ENCODE results near the gene PPM1H.
"Not testable (repeated sequence)": the region's sequence is repeated elsewhere in the genome, so short reads cannot be mapped to it uniquely, and the experiment has no call there.

Gene PPM1H

GRCh38 chr12:62891805-62892549, 43.0 kb downstream of the PPM1H start:
- DNase-seq: no peak
- no peak overlapping the region for H3K4me3 ChIP-seq (ENCODE audit: low read depth, low read length)
- H3K36me3 ChIP-seq: no peaks in the 10 kb centered on the region
- H3K27me3 ChIP-seq (ENCODE audit: insufficient read depth, low read depth, severe bottlenecking): no peaks in the 10 kb centered on the region
- H3K27ac ChIP-seq: no peak overlapping the region
- no peaks in the 10 kb centered on the region for H3K9me3 ChIP-seq (ENCODE audit: severe bottlenecking)
- no peak for TF ChIP-seq CTCF (IDR thresholded peaks at IDR 0.05; ENCODE audit: low read depth, low read length)

GRCh38 chr12:62888454-62889110, 46.4 kb downstream of the PPM1H start:
- no peak for DNase-seq
- Histone ChIP-seq H3K27ac (no peak overlapping the region), H3K27me3 (ENCODE audit: insufficient read depth, low read depth, severe bottlenecking) (no peaks in the 10 kb centered on the region), H3K9me3 (ENCODE audit: severe bottlenecking) (no peaks in the 10 kb centered on the region), H3K4me3 (ENCODE audit: low read depth, low read length) (no peak overlapping the region), H3K36me3 (no peaks in the 10 kb centered on the region)
- no peak for TF ChIP-seq CTCF (IDR thresholded peaks at IDR 0.05; ENCODE audit: low read depth, low read length)

GRCh38 chr12:62886796-62887195, 48.2 kb downstream of the PPM1H start:
- no peaks in the 10 kb centered on the region; the same call in 1 of the 2 replicates for H3K36me3 ChIP-seq
- DNase-seq: no peak

GRCh38 chr12:62885242-62885641, 49.7 kb downstream of the PPM1H start:
- no peak for DNase-seq
- Histone ChIP-seq H3K36me3 (no peaks in the 10 kb centered on the region; the same call in 1 of the 2 replicates), H3K4me3 (ENCODE audit: low read depth, low read length) (no peak overlapping the region), H3K9me3 (ENCODE audit: severe bottlenecking) (no peaks in the 10 kb centered on the region), H3K27me3 (ENCODE audit: insufficient read depth, low read depth, severe bottlenecking) (no peaks in the 10 kb centered on the region), H3K27ac (no peak overlapping the region)
- no peak for TF ChIP-seq CTCF (IDR thresholded peaks at IDR 0.05; ENCODE audit: low read depth, low read length)

More at GRCh38 chr12:62886796-62887195, 48.2 kb downstream of the PPM1H start:
- Histone ChIP-seq H3K9me3 (ENCODE audit: severe bottlenecking) (no peaks in the 10 kb centered on the region), H3K27me3 (ENCODE audit: insufficient read depth, low read depth, severe bottlenecking) (no peaks in the 10 kb centered on the region), H3K4me3 (ENCODE audit: low read depth, low read length) (no peak overlapping the region), H3K27ac (no peak overlapping the region)
- no peak for TF ChIP-seq CTCF (IDR thresholded peaks at IDR 0.05; ENCODE audit: low read depth, low read length)

- H3K27ac ChIP-seq; H3K27me3 ChIP-seq (ENCODE audit: insufficient read depth, low read depth, severe bottlenecking); DNase-seq; H3K4me3 ChIP-seq (ENCODE audit: low read depth, low read length); H3K9me3 ChIP-seq (ENCODE audit: severe bottlenecking); H3K36me3 ChIP-seq: not testable (repeated sequence)
Observed at GRCh38 chr12:62884832-62885231, 50.1 kb downstream of the PPM1H start.

- Histone ChIP-seq H3K27ac (no peak overlapping the region), H3K36me3 (no peaks in the 10 kb centered on the region; the same call in 1 of the 2 replicates), H3K9me3 (ENCODE audit: severe bottlenecking) (no peaks in the 10 kb centered on the region), H3K4me3 (ENCODE audit: low read depth, low read length) (no peak overlapping the region), H3K27me3 (ENCODE audit: insufficient read depth, low read depth, severe bottlenecking) (no peaks in the 10 kb centered on the region)
- TF ChIP-seq CTCF (IDR thresholded peaks at IDR 0.05; ENCODE audit: low read depth, low read length): no peak
- no peak for DNase-seq
Observed at GRCh38 chr12:62882696-62883095, 52.3 kb downstream of the PPM1H start.

Data from WERI-Rb-1 (cell line).